ENCODE measurements around the gene TYW1B.
"Not testable (repeated sequence)": the region's sequence is repeated elsewhere in the genome, so short reads cannot be mapped to it uniquely, and the experiment has no call there.

Gene TYW1B

DNA sequence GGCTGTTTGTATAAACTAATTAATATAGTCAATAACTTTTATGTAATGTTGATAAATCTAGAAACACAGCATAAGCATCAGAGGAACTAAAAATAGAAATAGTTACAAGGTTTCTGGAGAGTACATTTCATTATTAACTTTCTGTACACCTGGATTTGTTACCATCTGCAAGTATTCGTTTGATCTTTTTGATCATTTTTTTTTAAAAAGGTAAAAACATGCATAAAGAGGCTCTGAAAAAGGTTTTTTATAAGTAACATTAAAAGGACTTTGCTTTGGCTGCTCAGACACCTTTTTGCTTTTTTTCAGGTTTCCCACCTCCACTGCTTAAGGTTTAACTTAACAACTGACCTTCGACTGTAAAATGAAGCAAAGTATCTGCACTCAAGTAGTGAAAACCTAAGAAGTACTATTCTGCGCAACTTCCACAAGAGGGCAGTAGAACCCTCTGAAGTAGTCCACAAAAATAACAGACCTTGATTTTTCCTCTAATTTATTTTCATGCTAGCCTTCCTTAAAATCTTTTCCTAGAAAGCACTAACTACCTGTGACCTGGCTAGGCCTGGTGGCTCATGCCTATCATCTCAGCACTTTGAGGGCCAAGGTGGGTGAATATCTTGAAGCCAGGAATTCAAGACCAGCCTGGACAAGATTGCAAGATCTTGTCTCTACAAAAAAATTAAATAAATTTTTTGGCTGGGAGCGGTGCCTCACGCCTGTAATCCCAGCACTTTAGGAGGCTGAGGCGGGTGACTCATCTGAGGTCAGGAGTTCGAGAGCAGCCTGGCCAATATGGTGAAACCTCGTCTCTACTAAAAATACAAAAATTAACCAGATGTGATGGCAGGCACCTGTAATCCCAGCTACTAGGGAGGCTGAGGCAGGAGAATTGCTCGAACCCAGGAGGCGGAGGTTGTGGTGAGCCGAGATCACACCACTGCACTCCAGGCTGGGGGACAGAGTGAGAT, 4.0 kb downstream of the TYW1B start:
- H3K9me3 Mint-ChIP-seq, DNase-seq, H3K27me3 Mint-ChIP-seq, H3K27ac Mint-ChIP-seq, H3K4me3 Mint-ChIP-seq: not testable (repeated sequence)
- Mint-ChIP-seq H3K36me3 (ENCODE audit: low read depth) (peaks cover 19% of the 10 kb centered on the region), H3K4me1 (ENCODE audit: low read depth) (peaks cover 22% of the 10 kb centered on the region)

DNA sequence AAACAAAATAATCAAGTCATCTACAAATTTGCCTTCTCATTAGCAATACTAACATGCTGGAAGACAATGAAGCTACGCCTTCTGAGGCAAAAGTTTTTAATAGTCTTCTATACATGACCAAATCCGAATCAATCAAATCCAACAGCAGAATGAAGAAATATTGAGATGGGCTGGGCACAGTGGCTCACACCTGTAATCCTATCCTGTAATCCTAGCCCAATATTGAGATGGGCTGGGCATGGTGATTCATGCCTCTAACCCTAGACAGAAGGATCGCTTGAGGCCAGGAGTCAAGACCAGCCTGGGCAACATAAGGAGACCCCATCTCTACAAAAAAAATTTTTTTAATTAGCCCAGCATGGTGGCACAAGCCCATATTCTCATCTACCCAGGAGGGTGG, 5.5 kb downstream of the TYW1B start:
- not testable (repeated sequence) for H3K27ac Mint-ChIP-seq, DNase-seq, H3K27me3 Mint-ChIP-seq, H3K9me3 Mint-ChIP-seq, H3K4me3 Mint-ChIP-seq
- Mint-ChIP-seq H3K36me3 (ENCODE audit: low read depth) (peaks cover 23% of the 10 kb centered on the region), H3K4me1 (ENCODE audit: low read depth) (peaks cover 23% of the 10 kb centered on the region)

DNA sequence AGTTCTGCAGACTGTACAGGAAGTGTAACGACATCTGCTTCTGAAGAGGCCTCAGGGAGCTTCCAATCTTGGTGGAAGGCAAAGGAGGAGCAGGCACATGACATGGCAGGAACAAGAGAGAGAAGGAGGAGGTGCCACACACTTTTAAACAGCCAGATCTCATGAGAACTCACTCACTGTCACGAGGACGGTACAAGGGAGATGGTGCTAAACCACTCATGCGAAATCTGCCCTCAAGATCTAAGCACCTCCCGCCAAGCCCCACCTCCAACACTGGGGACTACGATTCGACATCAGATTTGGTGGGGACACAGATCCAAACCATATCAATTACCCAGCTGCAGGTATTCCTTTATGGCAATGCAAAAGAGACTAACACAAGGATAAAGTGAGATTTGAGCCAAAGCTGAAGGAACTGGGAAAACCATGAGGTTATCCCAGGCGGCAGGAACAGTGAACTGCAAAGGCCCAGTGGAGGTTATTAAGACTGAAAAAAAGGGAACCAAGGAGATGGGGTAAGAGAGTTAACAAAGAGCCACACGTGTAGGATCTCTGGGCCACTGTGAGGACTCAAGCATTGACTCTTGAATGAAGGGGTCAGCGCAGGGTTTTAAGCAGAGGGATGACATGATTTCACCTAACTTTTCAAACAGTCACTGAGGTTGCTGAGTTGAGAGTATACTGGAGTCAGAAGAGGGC, 9.2 kb downstream of the TYW1B start:
- not testable (repeated sequence) for H3K4me1 Mint-ChIP-seq (ENCODE audit: low read depth); H3K27ac Mint-ChIP-seq; H3K27me3 Mint-ChIP-seq; H3K4me3 Mint-ChIP-seq; DNase-seq; H3K9me3 Mint-ChIP-seq
- H3K36me3 Mint-ChIP-seq (ENCODE audit: low read depth), result peaks cover 36% of the 10 kb centered on the region

DNA sequence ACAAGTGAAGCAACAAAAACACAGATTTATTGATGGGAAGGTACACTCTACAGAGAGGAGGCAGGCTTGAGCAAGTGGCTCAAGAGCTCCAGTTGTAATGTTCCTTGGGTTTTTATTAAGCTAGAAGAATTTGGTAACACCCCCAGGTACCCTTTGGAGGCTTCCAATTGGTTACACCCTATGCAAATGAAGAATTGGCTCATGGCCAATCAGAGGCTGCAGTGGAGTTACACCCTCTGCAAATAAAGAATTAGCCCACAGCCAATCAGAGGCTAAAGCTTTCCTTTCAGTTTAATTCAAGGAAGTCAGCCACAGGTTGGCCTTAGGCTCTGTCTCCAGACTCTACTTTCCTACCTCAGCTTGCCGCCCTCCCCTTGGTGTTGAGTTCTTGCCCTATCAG, 10.3 kb downstream of the TYW1B start:
- not testable (repeated sequence) for H3K27me3 Mint-ChIP-seq, H3K27ac Mint-ChIP-seq
- peaks cover 44% of the 10 kb centered on the region for H3K36me3 Mint-ChIP-seq (ENCODE audit: low read depth)

DNA sequence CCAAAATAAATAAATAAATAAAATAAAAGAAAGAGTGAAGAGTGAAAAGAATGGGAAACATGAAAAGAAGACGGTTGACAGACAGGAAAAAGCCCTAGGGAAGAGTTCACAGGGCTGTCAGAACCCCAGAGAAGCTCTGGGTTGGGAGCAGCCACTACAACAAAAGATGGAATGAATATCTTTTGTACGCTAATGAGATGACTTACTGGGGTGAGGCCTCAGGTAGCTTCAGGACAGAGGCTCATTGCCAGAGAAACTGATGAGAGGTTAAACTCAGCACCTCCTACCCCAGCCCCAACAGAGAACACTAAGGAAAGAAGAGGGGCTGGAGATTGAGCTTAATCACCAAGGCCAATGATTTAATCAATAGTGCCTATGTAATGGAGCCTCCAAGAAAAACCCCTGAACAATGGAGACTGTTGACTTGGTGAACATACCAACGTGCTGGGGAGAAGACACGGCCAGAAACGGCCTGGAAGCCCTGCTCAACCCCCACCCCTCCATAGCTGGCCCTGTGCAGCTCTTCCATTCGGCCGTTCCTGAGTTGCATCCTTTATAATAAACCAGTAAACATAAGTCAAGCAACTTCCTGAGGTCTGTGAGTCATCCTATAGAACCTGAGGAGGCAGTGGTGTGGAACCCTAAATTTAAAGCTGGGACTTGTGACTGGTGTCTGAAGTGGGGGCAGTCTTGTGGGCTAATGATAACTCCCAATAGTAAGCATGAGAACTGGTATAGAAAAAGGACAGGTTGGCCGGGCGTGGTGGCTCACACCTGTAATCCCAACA, 11.4 kb downstream of the TYW1B start:
- H3K9me3 Mint-ChIP-seq; H3K27me3 Mint-ChIP-seq; H3K4me1 Mint-ChIP-seq (ENCODE audit: low read depth); DNase-seq; H3K27ac Mint-ChIP-seq; H3K4me3 Mint-ChIP-seq: not testable (repeated sequence)
- peaks cover 48% of the 10 kb centered on the region for H3K36me3 Mint-ChIP-seq (ENCODE audit: low read depth)

More for the DNA sequence above, 10.3 kb downstream of the TYW1B start:
- H3K4me1 Mint-ChIP-seq (ENCODE audit: low read depth); DNase-seq; H3K4me3 Mint-ChIP-seq; H3K9me3 Mint-ChIP-seq: not testable (repeated sequence)

DNA sequence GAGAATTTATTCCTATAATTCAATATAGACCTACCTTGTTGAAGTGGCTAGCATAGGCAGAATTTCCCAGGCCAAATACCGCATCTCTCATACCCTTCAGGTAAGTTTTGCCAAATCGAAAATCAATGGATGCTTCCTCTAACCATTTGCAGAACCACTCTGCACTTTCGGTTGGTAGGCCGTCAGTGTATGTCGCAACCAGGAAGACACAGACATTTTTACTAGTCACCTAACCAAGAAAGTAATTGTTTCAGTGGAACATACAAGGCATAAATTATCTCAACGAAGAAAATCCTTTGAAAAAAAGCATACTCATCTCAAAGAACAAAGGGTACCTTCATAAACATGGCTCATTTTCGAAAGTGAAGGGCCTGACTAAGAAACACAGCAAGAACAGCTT, 17.6 kb downstream of the TYW1B start:
- not testable (repeated sequence) for H3K27ac Mint-ChIP-seq

DNA sequence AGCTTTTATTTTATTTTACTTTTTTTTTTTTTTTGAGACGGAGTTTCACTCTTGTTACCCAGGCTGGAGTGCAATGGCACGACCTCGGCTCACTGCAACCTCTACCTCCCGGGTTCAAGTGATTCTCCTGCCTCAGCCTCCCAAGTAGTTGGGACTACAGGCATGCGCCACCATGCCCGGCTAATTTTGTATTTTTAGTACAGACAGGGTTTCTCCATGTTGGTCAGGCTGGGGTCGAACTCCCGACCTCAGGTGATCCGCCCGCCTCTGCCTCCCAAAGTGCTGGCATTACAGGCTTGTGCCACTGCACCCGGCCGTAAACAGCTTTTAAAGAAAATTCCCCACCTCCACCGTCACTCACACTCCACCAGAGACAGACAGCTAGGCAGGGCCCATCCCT, 19.5 kb downstream of the TYW1B start:
- not testable (repeated sequence) for H3K27me3 Mint-ChIP-seq; DNase-seq; H3K4me1 Mint-ChIP-seq (ENCODE audit: low read depth); H3K9me3 Mint-ChIP-seq; H3K27ac Mint-ChIP-seq; H3K4me3 Mint-ChIP-seq
- peaks cover 69% of the 10 kb centered on the region for H3K36me3 Mint-ChIP-seq (ENCODE audit: low read depth)

More for the DNA sequence above, 17.6 kb downstream of the TYW1B start:
- not testable (repeated sequence) for H3K27me3 Mint-ChIP-seq; H3K4me3 Mint-ChIP-seq; H3K4me1 Mint-ChIP-seq (ENCODE audit: low read depth); H3K9me3 Mint-ChIP-seq; DNase-seq
- peaks cover 63% of the 10 kb centered on the region for H3K36me3 Mint-ChIP-seq (ENCODE audit: low read depth)

DNA sequence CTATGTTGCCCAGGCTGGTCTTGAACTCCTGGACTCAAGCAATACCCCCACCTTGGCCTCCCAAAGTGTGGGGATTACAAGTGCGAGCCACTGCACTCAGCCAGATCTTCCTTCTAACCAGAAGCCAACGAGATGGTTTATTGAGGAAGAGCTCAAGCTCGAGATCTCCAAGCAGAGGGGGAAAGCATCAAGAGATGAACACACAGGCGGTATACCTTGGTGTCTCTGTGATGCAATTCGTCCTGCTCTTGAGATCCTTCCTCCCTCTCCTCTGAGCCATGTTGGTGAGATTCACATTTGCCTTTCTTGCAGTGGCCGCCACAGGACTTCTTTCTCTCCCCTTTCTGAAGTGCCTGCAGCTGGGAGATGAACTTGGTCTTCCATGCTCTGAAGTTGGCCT, 21.1 kb downstream of the TYW1B start:
- not testable (repeated sequence) for DNase-seq; H3K27me3 Mint-ChIP-seq; H3K27ac Mint-ChIP-seq; H3K4me1 Mint-ChIP-seq (ENCODE audit: low read depth); H3K4me3 Mint-ChIP-seq; H3K9me3 Mint-ChIP-seq
- H3K36me3 Mint-ChIP-seq (ENCODE audit: low read depth), result peaks cover 69% of the 10 kb centered on the region

DNA sequence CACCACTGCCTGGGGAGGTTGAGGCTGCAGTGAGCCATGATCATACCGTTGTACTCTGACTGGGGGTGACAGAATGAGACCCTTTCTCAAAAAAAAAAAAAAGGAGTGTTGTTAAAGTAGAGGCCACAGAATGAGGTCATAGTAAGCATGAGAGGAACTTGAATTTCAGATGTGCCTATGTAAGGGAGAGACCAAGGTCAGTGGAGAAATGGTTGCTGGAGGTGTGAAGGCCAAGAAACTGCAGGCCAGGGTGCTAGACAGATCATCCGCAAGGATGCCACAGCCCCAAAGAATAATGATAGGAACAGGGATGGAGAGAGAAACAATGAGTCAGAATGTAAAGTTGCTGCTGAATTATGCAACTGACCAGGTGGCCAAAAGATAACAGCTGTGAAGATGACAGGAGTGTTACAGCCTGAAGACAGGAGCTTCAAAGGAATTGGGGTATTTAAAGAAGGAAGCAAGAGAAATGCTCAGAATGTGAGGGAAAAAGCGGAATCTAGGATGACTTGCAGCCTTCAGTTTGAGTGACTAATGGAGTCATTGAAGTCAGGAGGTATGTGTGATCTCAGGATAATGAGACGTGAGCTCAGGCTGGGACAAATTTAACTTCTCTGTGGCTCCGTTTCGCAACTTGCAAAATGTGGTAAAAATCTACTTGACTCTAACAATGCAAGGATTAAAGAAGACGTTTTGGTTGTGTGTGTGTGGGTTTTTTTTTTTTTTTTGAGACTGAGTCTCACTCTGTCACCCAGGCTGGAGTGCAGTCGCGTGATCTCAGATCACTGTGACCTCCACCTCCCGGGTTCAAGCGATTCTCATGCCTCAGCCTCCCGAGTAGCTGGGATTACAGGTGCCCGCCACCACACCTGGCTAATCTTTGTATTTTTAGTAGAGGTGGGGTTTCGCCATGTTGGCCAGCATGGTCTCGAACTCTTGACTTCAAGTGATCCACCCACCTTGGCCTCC, 22.2 kb downstream of the TYW1B start:
- no peak overlapping the region for H3K27ac Mint-ChIP-seq
- no peak overlapping the region for H3K4me3 Mint-ChIP-seq
- H3K4me1 Mint-ChIP-seq (ENCODE audit: low read depth), result no peaks in the 10 kb centered on the region
- H3K36me3 Mint-ChIP-seq (ENCODE audit: low read depth), result peaks cover 70% of the 10 kb centered on the region
- no peak for DNase-seq
- H3K9me3 Mint-ChIP-seq, result no peaks in the 10 kb centered on the region
- H3K27me3 Mint-ChIP-seq, result no peaks in the 10 kb centered on the region

DNA sequence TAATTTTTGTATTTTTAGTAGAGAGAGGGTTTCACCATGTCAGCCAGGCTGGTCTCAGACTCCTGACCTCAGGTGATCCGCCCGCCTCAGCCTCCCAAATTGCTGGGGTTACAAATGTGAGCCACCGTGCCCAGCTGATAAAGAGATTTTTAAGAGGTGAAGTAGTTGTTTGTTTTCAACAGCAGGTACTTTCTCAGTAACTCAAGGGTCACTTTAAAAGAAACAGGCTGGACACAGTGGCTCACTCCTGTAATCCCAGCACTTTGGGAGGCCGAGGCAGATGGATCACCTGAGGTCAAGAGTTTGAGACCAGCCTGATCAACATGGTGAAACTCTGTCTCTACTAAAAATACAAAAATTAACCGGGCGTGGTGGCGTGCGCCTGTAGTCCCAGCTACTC, 24.2 kb downstream of the TYW1B start:
- H3K27me3 Mint-ChIP-seq; H3K9me3 Mint-ChIP-seq; H3K4me3 Mint-ChIP-seq; H3K4me1 Mint-ChIP-seq (ENCODE audit: low read depth); DNase-seq; H3K27ac Mint-ChIP-seq: not testable (repeated sequence)
- peaks cover 71% of the 10 kb centered on the region for H3K36me3 Mint-ChIP-seq (ENCODE audit: low read depth)

DNA sequence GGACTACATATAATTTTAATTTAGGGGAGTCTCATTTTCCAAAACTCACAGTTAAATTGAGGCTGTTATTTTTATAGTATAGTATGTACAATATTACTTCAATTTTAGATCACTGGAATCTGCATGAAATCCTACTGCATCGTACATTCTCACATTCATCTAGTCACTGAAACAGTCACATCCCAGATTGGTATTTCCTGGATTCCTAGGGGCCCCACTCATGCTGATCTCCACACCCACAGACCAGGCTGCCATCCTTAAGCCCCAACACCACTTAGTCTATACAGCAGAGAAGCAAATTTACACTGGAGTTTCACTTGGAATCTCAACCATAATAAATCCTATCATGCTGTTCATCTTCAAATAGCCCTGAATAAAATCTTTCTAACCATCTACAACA, 26.4 kb downstream of the TYW1B start:
- not testable (repeated sequence) for H3K27me3 Mint-ChIP-seq, H3K27ac Mint-ChIP-seq
- H3K36me3 Mint-ChIP-seq (ENCODE audit: low read depth), result peaks cover 74% of the 10 kb centered on the region

DNA sequence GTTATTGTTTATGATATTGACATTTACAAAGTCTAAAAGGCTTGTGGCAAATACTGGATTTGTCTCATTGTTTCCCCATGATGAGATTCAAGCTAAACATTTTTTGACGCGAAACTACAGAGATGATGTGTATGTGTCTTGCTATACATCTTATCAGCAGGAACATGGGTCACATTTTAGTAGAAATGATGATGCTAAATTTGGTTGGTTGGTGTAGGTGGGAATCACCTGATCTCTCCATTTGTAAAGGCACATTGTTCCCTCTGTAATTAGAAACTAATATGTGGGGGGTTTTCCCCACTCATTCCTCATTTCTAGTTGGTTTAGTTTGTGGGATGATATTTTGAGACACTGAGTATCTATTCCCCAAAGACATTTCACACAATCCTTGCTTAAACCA, 32.6 kb downstream of the TYW1B start:
- not testable (repeated sequence) for H3K9me3 Mint-ChIP-seq; H3K27me3 Mint-ChIP-seq; H3K4me1 Mint-ChIP-seq (ENCODE audit: low read depth); H3K4me3 Mint-ChIP-seq; DNase-seq; H3K27ac Mint-ChIP-seq
- peaks cover 66% of the 10 kb centered on the region for H3K36me3 Mint-ChIP-seq (ENCODE audit: low read depth)

More for the DNA sequence above, 26.4 kb downstream of the TYW1B start:
- H3K4me1 Mint-ChIP-seq (ENCODE audit: low read depth); H3K9me3 Mint-ChIP-seq; H3K4me3 Mint-ChIP-seq; DNase-seq: not testable (repeated sequence)

DNA sequence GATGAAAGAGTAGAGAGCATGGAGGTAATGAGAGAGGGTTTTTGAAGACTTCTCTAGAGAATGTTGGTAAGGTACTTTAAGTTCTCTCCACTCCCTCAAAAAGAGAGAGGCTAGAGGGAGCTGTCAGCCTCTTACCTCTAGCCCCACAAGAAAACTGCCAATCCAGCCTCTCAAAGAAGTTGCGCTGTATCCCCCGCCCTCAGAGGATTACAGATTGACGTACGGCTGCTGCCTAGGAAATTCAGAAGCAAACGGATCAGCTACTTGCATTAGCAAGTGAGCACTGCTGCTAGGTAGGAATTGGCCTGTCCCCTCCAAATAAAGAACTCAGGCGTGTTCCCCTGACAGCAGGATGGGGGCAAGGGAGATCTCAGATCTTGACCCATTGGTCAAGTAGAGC, 34.2 kb downstream of the TYW1B start:
- Mint-ChIP-seq H3K27ac (peak overlapping the region; percentile 40), H3K36me3 (ENCODE audit: low read depth) (peaks cover 58% of the 10 kb centered on the region), H3K4me1 (ENCODE audit: low read depth) (no peaks in the 10 kb centered on the region), H3K27me3 (no peaks in the 10 kb centered on the region), H3K9me3 (peaks cover 8% of the 10 kb centered on the region), H3K4me3 (no peak overlapping the region)
- no peak for DNase-seq

DNA sequence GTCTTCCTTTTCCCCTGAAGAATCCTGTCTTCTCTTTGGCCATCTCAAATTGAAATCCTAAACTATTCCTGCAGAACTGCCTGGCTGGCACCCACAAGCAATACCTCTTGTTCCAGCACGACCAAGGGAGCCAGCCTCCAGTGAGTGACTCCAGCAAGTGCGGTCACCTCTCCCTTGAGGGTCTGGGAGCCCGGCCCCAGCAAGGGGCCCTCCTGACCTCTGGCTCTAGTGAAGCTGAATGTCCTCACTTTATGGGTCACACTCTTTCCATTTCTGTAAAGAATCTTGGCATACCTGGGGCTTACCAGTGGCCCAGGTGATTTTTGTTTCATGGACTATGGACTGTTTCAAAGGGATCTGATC, 37.3 kb downstream of the TYW1B start:
- not testable (repeated sequence) for H3K4me1 Mint-ChIP-seq (ENCODE audit: low read depth); H3K4me3 Mint-ChIP-seq; H3K27me3 Mint-ChIP-seq; H3K9me3 Mint-ChIP-seq; H3K27ac Mint-ChIP-seq; DNase-seq
- H3K36me3 Mint-ChIP-seq (ENCODE audit: low read depth), result peaks cover 41% of the 10 kb centered on the region
